Measurements from ENCODE around the gene GBP3.
"Not testable (repeated sequence)": the region's sequence is repeated elsewhere in the genome, so short reads cannot be mapped to it uniquely, and the experiment has no call there.

GBP3 gene

DNA sequence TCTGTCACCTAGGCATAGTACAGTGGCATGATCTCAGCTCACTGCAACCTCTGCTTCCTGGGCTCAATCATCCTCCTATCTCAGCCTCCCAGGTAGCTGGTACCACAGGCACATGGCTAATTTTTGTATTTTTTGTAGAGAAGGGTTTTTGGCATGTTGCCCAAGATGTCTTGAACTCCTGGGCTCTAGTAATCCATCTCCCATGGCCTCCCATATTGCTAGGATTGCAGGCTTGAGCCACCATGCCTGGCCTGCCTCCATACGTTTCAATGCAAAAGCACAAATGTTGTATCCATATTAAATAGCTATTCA, 17.6 kb upstream of the GBP3 start:
- no peak for DNase-seq (ENCODE audit: low read depth, low spot score)

DNA sequence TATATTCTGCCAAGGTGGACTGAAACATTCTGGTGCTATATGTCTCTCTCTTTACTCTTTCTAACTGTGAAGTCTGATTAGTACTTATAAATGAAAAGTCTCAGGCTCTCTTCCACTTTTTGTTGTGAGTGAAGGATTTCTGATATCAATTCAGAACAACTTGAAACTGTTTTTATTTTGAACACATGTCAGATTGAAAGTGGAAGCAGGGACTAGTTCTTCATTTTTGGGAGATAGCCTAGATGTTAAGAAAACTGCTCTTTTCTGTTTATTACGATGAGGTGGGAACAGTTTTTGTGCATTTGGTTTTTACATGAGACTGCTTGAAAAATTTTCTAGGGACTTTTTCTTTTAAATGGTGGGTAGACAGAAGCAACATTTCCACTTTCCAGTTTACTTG, 14.5 kb upstream of the GBP3 start:
- no peak for DNase-seq (ENCODE audit: low read depth, low spot score)

DNA sequence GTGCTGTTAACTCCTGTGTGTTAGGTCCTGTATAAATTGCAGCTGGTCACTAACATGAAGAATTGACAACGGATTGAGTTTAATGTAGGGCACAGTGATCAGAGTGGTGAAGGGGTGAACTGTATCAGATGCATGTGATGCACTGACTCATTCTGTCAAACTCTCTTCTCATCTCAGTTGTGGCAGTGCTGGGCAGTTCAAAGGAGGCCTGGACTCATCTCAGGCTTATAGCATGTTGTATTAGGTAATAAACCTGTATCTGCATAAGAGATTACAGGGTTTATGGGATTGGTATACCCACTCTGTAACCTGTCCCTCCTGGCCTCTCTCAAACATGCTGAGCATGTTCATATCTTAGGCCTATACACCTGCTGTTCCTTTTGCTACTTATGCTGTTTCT, 12.4 kb upstream of the GBP3 start:
- no peak for DNase-seq (ENCODE audit: low read depth, low spot score)

DNA sequence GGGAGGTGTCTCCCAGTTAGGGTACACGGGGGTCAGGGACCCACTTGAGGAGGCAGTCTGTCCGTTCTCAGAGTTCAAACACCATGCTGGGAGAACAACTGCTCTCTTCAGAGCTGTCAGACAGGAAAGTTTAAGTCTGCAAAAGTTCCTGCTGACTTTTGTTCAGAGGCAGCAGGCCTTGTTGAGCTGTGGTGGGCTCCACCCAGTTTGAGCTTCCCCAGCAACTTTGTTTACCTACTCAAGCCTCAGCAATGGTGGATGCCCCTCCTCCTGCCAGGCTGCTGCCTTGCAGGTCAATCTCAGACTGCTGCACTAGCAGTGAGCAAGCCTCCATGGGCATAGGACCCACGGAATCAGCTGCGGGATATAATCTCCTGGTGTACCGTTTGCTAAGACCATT, 11.3 kb upstream of the GBP3 start:
- not testable (repeated sequence) for DNase-seq (ENCODE audit: low read depth, low spot score)

DNA sequence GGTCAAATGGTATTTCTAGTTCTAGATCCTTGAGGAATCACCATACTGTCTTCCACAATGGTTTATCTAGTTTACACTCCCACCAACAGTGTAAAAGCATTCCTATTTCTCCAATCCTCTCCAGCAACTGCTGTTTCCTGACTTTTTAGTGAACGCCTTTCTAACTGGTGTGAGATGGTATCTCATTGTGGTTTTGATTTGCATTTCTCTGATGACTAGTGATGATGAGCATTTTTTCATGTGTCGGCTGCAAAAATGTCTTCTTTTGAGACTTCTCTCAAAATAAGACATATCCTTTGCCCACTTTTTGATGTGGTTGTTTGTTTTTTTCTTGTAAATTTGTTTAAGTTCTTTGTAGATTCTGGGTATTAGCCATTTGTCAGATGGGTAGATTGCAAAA, 6.4 kb upstream of the GBP3 start:
- DNase-seq (ENCODE audit: low read depth, low spot score): not testable (repeated sequence)

DNA sequence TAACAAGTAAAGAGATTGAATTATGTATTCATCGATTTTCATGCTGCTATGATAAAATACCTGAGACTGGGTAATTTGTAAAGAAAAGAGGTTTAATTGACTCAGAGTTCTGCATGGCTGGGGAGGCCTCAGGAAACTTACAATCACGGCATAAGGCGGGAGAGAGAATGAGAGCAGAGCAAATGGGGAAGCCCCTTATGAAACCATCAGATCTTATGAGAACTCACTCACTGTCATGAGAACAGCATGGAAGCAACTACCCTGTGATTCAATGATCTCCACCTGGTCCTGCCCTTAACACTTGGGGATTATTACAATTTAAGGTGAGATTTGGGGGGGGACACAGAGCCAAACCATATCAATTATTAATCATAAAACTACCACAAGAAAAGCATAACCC, 3.3 kb upstream of the GBP3 start:
- no peak for DNase-seq (ENCODE audit: low read depth, low spot score)

DNA sequence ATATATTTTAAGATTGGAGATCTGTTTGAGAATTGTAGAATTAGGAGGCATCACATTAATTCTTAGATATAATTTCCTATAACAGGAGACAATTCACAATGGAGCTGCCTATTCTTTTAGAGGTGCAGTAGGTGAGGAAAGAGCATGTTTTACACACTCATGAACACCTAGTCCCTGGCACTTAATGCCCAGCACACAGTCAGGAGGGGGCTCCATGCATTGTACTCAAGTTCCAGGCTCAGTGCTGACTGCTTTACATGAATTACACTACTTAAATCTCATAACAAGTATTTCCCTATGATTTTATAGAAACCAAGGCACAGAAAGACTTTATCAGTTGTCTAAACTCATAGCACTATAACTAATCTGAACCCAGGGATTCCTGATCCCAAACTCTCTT, 360 bp upstream of the GBP3 start:
- no peak for DNase-seq (ENCODE audit: low read depth, low spot score)

DNA sequence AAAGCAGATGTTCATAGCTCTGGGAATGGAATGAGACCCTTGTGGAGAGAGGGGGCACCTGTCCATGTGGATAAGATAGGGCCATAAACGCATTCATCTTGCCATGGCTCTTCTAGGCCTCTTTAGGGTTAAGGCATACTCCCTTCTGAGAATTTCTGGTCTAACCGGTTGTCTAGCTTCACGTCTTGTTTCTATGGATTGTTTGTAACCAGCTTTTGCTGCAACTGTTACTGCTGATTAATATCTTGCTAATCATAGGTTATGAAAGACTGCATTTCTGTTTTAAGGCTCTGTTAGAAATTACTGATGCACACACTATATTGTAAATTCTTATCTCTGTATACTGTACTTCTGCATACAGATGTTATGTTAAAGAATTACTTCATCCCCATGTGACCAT, 4.3 kb downstream of the GBP3 start:
- not testable (repeated sequence) for DNase-seq (ENCODE audit: low read depth, low spot score)

DNA sequence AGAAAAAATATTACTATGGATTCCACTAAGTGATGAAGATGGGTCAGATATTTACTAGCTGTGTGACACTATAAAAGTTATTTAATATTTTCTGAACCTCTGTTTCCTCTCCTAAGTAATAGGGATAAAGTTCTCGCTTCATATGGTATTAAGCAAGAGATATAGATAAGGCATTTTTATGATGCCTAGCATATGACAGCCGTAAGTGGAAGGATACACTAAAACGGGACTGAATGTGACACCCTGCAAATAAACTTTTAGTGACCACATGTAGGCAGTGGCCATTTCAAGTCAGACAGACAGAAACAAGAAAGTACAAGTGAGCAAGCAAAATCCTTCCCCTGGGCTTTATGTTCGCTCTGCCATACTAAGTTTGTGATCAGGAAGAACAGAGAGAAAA, 14.2 kb downstream of the GBP3 start:
- no peak for DNase-seq (ENCODE audit: low read depth, low spot score)

DNA sequence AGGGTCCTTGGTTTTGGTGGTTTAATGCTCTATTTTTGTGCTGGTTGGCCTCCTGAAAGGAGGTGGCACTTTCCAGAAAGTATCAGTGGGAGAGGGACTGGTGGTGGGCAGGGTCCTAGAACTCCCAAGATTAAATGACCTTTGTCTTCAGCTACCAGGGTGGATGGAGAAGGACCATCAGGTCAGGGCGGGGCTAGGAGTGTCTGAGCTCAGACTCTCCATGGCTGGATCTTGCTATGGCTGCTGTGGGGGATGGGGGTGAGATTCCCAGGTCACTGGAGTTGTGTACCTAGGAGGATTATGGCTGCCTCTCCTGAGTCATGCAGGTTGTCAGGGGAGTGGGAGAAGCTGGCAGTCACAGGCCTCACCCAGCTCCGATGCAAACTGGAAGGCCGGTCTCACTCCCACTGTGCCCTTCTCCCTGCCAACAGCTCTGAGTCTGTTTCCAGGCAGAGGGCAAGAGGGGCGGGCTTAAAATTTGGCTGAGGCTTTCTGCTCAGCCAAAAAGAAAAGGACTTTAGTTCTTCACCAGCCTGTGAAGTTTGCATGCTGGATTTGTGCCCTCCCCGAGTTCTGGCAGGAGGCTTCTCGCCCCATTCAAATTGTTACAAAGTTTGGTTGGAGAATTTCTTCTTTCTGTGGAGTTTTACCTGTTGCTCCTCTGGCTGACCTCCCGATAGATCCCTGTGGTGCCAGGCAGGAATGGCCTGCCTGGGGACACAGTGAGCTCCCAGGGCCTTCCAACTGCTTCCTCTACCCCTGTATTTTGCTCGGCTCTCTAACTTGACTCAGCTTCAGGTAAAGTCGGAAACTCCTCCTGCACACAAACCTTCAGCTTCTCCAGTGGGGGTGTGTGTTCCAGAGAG, 17.1 kb downstream of the GBP3 start:
- DNase-seq (ENCODE audit: low read depth, low spot score): no peak

DNA sequence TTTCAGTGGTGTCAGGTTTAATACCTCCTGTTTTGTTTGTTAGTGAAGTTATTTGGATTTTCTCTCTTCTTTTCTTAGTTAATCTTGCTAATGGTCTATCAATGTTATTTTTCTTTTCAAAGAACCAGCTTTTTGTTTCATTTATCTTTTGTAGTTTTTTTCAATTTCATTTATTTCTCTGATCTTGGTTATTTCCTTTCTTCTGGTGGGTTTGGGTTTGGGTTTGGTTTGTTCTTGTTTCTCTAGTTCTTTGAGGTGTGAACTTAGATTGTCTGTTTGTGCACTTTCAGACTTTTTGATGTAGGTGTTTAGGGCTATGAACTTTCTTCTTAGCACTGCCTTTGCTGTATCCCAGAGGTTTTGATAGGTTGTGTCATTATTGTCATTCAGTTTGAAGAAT, 20.5 kb downstream of the GBP3 start:
- DNase-seq (ENCODE audit: low read depth, low spot score): not testable (repeated sequence)

DNA sequence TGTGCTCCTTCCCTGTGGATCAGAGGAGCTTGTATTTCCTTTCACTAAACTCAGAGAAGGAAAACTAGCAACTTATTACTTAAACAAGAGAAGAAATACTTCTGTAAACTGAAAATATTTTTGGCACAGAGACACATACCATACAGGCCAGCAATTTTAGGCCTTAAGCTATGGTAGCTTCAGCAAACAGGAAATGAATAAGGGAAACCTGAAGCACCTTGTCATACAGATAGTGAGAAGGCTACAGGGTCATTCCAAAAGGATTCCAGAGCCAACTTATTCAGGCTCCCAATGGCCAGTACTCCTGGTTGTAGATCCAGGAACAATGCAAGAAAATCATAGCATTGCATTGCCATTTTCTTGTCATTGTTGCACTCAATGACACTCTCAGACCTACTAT, 21.2 kb downstream of the GBP3 start:
- DNase-seq (ENCODE audit: low read depth, low spot score): no peak

DNA sequence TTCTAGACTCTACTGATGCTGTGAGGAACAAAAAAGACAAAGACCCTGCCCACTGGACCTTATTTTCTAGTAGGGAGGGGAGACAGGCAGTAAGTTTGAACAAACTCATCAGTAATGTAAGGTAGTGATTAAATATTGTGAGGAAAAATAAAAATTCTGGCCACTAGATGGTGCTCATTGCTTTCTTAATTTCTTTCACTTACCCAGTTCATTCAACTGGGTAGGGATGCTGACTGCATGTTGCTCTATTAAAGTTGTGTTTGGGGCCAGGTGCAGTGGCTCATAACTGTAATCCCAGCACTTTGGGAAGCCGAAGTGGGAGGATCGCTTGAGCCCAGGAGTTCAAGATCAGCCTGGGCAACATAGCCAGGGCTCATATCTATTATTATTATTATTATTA, 23.9 kb downstream of the GBP3 start:
- no peak for DNase-seq (ENCODE audit: low read depth, low spot score)

DNA sequence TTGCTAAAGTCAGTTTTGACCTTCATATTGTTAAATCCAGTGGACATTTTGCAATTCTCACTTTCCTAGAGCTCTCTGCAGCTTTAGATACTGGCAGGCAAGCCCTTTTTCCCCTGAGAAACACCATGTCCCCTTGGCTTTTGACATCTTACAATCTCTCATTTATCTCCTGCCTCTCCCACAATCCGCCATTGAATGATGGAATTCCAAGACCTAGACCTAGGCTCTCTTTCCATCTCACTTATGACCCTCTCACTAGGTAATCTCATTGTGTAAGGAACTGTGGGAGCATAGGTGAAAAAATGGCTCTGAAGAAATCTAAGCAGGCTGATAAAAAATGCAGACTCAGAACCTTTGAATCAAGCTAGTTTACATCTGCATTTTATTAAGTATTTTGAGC, 32.2 kb downstream of the GBP3 start:
- DNase-seq (ENCODE audit: low read depth, low spot score): no peak

DNA sequence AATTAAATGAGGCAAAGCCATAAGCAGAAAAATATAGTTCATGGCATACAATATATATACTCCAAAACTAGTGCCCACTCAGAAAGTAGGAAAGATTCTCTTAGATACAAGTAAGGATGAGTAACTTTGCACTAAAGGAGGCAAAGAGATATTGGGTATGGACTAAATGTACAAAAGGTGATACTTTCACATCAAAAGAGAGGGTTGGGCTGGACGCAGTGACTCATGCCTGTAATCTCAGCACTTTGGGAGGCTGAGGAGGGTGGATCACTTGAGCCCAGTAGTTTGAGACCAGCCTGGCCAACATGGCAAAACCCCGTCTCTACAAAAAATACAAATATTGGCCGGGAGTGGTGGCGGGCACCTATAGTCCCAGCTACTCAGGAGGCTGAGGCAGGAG, 37.0 kb downstream of the GBP3 start:
- DNase-seq (ENCODE audit: low read depth, low spot score): no peak

DNA sequence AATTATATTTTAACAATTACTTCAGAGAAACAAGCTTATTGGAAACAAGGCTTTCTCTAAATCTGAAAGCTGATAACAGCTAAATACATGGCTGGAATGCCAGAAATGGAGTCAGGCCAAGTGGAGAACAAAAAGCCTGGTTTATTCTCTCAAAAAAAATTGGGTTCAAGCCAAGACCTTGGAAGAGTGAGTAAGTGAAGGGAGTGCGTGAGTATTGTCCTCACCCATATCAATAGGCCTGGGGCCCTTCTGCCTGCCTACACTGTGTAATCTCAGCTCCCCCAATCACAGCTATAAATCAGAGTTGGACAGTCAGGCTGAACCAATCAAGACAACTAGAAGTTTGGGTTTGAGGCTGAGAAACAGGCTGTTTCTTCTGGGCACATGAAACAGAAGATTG, 37.6 kb downstream of the GBP3 start:
- DNase-seq (ENCODE audit: low read depth, low spot score): no peak

DNA sequence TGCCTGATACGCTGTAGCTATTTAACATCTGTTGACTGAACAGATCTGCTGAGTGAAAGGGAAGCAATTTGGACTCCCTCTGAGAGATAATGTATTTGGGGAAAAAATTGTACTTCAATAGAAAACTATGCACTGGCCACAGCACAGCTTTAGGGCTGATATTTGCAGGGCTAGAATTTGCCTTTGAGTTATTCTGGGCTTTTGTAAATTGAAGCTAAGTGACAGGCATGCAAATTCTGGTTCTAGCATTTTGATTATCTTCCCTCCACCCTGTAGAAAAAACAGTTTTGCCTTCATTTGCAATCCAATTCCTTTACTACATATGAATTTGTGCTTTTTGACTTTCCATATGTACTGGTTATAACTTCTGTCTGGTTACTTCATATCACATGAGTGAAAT, 38.1 kb downstream of the GBP3 start:
- DNase-seq (ENCODE audit: low read depth, low spot score): no peak

DNA sequence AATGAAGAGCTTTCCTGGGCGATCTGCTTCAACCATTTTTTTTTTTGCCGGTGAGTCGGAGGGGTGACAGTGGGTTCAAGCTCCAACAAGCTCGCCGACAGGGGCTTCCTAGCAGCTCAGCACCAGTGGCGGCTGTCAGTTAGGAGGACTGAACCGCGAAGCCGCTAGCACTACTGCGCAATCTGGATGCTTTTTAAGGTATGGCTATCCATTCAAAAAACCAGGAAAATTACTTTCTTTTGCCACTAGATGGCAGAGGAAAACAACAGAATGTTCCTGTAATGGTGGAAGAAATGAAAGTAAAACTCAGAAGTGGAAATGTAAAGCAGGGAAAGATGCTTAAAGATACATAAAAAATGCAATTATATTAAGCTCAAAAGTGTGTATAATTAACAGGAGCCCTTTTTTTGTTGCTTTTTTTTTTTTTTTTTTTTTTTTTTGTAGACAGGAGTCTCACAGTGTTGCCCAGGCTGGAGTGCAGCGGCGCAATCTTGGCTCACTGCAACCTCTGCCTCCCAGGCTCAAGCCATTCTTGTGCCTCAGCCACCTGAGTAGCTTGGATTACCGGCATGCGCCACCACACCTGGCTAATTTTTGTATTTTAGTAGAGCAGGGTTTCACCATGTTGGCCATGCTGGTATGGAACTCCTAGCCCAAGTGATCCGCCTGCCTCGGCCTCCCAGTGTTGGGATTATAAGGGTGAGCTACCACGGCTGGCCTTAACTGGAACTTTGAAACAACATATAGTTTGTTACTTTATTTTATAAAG, 38.7 kb downstream of the GBP3 start:
- DNase-seq (ENCODE audit: low read depth, low spot score): no peak

DNA sequence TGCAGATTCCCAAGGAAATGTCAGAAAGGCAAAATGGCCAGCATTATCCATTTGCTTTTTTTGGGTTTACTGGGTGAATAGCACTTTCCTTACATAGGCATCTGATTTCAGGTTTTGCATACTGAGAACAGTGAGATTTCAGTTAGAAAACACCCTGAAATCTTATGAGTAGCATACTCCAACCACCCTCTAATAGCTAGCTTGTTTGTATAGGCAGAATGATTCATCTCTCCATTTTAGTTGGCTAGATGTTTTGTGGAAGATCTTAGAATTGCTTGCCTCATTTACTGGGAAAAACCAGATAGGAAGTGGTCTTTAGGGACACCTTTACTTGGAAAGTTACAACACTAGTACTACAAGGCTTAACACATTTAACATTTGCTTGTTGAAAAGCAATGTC, 40.6 kb downstream of the GBP3 start:
- no peak for DNase-seq (ENCODE audit: low read depth, low spot score)

DNA sequence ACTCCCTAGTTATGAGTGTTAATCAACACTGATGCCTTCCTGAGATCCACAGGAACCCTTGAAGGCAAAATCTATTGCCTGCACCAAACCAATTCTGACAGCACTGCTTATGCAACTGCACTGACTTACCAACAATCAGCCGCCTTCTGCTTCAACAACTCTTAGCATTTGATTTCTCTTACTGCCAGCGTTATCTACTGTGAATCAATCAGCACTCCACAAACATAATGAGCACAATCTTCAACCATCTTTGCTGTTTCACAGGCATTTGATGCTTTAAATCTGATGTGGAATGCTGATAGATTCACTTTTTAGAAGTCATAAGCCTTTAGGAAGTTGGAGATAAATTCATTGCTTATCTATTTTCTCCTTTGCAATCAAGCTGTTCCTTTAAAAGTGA, 41.2 kb downstream of the GBP3 start:
- DNase-seq (ENCODE audit: low read depth, low spot score): not testable (repeated sequence)

DNA sequence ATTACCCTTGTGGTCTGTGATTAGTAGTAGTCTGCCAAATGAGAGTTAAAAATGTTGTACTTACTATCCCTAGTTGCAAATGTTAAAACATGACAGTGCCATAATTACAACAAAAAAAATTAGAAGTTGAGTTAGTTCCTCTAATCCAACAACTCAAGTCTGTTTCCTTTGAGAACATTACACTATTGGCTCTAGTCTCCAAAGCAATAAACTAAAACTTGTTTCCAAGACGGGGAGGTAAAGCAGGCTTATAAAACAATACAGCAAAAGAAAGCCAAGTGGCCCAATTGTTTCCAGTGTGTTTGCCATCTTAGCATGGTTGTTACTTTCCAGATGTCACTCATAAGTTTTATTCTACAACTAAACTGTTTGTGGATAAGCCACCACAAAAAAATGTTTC, 41.8 kb downstream of the GBP3 start:
- DNase-seq (ENCODE audit: low read depth, low spot score): no peak

DNA sequence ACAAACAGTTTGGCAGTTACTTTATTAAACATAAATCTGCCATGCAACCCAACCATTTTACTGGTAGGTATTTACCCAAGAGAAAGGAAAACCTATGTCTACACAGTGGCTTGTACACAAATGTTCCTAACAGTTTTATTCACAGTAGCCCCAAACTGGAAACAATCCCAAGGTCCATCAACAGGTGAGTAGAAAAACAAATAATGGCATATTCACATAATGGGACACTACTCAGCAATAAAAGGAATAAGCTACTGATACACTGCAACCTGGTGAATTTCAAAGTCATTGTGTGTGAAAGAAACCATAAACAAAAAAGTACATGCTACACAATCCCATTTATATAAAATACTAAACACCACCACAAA, 42.9 kb downstream of the GBP3 start:
- no peak for DNase-seq (ENCODE audit: low read depth, low spot score)

DNA sequence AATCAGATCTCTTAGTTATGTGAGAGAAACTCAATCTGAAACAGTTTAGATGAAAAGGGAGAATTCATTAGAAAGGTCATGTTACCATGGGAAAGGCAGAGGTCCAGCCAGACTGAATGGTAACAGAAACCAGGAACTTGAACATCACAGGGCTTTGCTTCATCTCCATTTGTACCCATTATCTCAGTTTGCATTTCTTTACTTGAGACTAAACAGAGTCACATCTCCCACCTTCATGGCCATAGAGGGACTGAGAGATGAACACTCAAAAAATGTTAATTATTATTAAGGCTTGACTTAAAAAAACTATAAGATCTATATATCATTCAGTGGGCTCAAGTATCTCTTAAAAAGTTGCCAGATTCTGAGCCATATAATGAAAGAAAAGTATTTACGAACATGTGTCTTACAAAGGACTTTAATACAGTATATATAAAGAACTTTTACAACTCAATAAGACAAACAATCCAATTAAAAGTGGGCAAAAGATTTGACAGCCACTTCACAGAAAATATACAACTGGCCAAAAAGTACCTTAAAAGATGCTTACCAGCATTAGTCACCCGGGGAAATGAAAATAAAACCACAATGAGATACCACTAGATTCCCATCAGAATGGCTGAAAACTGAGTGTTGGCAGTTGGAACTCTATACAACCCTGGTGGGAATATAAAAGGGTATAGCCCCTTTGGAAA, 43.5 kb downstream of the GBP3 start:
- DNase-seq (ENCODE audit: low read depth, low spot score): no peak

Measured in activated CD4-positive, CD25-positive, alpha-beta regulatory T cell treated with anti-CD3 and anti-CD28 coated beads, Interleukin-2, amount 50 U/mL, for 16 hours (primary cell).